ENCODE results near the gene TWIST2. TPM values are rescaled to one million over a fixed set of nuclear protein-coding genes. Genes with fewer than 3 reads are reported as not detected.

Gene TWIST2
- total RNA-seq, 4 donors from 2014 or later, result 10.4 to 30.1 (median 20.8) TPM

DNA sequence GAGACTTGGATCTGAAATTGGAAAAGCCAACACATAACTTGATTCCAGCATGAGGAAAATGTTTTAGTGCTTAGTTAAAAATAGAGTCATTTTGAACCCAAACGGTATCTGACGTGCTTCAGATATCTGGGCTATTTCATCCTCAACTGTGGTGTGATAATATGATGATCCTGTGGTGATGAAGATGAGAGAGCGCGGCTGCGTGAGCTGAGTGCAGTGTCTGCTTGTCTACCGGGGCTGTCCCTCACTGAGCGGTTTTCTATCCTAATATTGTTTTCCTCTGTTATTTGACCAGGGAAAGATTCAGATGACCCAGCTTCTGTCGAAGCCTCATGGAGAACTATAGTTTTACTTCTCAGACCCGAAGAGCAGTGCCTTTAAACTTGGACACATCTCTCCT is 5.8 kb downstream of the TWIST2 start:
- TF ChIP-seq, protein P1, sequence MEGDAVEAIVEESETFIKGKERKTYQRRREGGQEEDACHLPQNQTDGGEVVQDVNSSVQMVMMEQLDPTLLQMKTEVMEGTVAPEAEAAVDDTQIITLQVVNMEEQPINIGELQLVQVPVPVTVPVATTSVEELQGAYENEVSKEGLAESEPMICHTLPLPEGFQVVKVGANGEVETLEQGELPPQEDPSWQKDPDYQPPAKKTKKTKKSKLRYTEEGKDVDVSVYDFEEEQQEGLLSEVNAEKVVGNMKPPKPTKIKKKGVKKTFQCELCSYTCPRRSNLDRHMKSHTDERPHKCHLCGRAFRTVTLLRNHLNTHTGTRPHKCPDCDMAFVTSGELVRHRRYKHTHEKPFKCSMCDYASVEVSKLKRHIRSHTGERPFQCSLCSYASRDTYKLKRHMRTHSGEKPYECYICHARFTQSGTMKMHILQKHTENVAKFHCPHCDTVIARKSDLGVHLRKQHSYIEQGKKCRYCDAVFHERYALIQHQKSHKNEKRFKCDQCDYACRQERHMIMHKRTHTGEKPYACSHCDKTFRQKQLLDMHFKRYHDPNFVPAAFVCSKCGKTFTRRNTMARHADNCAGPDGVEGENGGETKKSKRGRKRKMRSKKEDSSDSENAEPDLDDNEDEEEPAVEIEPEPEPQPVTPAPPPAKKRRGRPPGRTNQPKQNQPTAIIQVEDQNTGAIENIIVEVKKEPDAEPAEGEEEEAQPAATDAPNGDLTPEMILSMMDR (IDR thresholded peaks at IDR 0.05), result no peak
- TF ChIP-seq POLR2A (IDR thresholded peaks at IDR 0.05), result no peak
- 77 to 85% methylated on average over 9 of the region's 9 CpGs for WGBS, 2 donors
- no peak overlapping the region for H3K27ac ChIP-seq
- DNase-seq, result no peak
- peaks cover 0 to 4% of the 10 kb centered on the region in 2 donors for H3K4me1 ChIP-seq
- H3K9me3 ChIP-seq, result no peaks in the 10 kb centered on the region
- H3K27me3 ChIP-seq, result peaks cover 16% of the 10 kb centered on the region
- no peak overlapping the region for H3K4me3 ChIP-seq (replicated peaks in 1 of 3)
- intact Hi-C loops (cut with DNase I), result no loop called here
- H3K36me3 ChIP-seq, result no peaks in the 10 kb centered on the region

DNA sequence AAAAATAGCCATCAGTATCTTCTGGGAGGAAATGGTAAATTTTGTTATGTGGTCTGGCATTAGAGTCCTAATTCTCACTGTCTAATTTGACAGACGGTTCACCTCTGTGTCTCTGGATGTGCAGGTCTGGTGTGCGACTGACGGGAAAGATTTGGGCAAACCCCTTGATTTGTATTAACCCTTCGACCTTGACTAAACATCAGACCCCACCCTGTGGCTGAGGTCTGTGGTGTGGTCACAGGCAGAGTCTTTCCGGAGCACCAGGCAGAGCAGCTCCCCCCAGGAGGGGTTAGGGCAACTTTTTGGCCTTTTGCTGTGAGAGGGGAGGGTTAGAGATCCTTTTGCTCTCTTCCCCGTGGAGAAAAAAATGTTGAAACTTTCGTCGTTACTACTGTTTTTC is 6.4 kb downstream of the TWIST2 start:
- H3K4me3 ChIP-seq (replicated peaks in 1 of 3), result no peak overlapping the region
- H3K4me1 ChIP-seq, result no peaks in the 10 kb centered on the region
- intact Hi-C loops (cut with DNase I), result no loop called here
- TF ChIP-seq, protein P1 (IDR thresholded peaks at IDR 0.05), result no peak
- TF ChIP-seq POLR2A (IDR thresholded peaks at IDR 0.05), result no peak
- 69 to 73% methylated on average over 8 of the region's 8 CpGs for WGBS, 2 donors
- no peaks in the 10 kb centered on the region for H3K36me3 ChIP-seq
- no peak for DNase-seq
- H3K27ac ChIP-seq, result no peak overlapping the region
- H3K27me3 ChIP-seq, result peaks cover 12% of the 10 kb centered on the region
- no peaks in the 10 kb centered on the region for H3K9me3 ChIP-seq

DNA sequence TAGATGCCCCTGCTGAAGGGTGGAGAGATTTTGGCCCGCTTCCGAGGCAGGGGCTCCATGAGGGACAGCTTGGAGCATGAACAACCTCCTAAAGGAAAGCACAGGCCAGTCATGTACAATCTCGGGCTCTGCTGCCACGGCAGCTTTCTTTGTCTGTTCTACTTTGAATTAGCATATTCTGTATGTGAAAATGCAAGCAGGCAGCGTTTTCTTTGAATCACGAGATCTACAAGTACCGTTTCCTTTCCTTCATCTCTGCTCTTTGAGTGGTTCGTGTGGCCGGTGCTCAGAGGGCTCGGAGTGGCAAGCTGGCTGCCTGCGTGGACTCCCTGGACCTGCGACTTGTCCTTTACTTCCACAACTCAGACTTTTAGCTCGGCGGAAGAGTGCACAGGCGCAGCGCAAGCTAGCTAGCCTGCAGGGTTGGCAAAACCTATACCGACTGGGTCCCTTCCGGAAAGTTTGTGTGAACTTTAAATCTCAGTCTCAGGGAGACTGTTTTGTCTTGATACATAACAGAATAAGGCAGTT is 6.9 kb downstream of the TWIST2 start:
- DNase-seq, result no peak
- H3K4me3 ChIP-seq (replicated peaks in 1 of 3), result no peak overlapping the region
- no peaks in the 10 kb centered on the region for H3K36me3 ChIP-seq
- peaks cover 8% of the 10 kb centered on the region for H3K27me3 ChIP-seq
- intact Hi-C loops (cut with DNase I), result no loop called here
- no peaks in the 10 kb centered on the region for H3K9me3 ChIP-seq
- 82 to 84% methylated on average over 18 of the region's 18 CpGs for WGBS, 2 donors
- no peak overlapping the region for H3K27ac ChIP-seq
- H3K4me1 ChIP-seq, result no peaks in the 10 kb centered on the region
- no peak for TF ChIP-seq POLR2A (IDR thresholded peaks at IDR 0.05)
- TF ChIP-seq, protein P1 (IDR thresholded peaks at IDR 0.05), result no peak

DNA sequence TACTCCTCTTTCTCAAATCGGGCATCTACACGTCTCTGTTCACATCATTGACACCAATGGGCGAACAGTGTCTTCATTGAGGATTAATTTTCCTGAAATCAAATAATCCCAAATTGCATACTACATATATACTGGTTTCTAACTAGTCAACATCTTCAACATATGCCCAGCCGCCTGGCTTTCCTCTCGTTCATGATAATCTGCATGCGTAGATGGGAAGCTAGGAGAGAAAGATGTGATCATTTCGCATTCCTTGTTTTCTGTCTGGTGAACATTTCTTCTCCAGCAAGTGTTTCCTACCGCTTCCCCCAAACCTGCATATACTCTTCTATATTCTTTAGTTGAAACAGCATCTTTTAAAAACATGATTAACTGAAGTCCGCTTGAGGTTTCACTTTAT is 7.4 kb downstream of the TWIST2 start:
- TF ChIP-seq, protein P1 (IDR thresholded peaks at IDR 0.05), result no peak
- no peak for TF ChIP-seq POLR2A (IDR thresholded peaks at IDR 0.05)
- Histone ChIP-seq H3K4me1 (no peaks in the 10 kb centered on the region), H3K27ac (no peak overlapping the region), H3K36me3 (no peaks in the 10 kb centered on the region), H3K27me3 (peaks cover 8% of the 10 kb centered on the region), H3K9me3 (no peaks in the 10 kb centered on the region), H3K4me3 (replicated peaks in 1 of 3) (no peak overlapping the region)
- intact Hi-C loops (cut with DNase I), result no loop called here
- DNase-seq, result no peak
- WGBS, 2 donors, result 91 to 95% methylated on average over 9 of the region's 9 CpGs

DNA sequence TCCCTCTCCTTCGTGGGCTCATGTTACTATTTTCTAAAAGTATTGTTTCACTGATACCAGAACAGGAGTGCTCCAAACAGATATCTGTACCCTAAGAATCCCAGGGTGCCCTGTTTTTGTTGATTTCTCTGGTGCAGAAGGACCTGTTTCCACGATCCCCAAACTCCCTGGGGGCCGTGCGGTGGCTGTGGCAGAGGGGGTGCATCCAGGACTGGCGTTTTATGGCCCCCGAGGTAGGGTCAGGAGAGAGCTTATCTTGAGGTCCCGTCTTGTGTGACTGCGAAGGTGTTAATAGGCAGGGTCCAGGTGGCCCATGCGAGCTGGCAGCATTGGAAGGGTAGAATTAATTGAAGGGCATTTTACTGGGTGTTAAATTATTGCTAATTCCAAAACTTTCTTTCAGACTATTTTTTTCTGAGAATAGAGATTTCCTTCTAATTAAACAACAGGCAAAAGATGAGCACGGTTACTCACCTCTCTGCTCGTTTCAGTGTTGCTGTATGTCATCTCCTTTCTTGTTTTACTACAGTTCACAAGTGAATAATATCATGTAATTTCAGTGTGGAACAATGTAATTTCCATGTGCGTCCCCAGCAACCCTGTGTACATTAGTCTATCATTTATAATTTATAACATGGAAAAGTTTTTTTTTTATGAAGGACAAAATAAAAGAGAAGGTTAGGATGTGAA is 8.2 kb downstream of the TWIST2 start:
- Histone ChIP-seq H3K27me3 (peaks cover 3% of the 10 kb centered on the region), H3K9me3 (no peaks in the 10 kb centered on the region), H3K4me3 (replicated peaks in 1 of 3) (no peak overlapping the region), H3K27ac (no peak overlapping the region), H3K4me1 (no peaks in the 10 kb centered on the region), H3K36me3 (no peaks in the 10 kb centered on the region)
- no peak for DNase-seq
- no peak for TF ChIP-seq POLR2A (IDR thresholded peaks at IDR 0.05)
- TF ChIP-seq, protein P1 (IDR thresholded peaks at IDR 0.05), result no peak
- intact Hi-C loops (cut with DNase I), result no loop called here
- 88 to 89% methylated on average over 12 of the region's 12 CpGs for WGBS, 2 donors

All from thyroid gland (tissue), 4 donors.